CD4-positive, alpha-beta T cell treated with Interleukin-21 for 1 hour (primary cell): ENCODE results near the gene RAB7A.

ENCODE experiments used
- DNase-seq: peaks from one replicate; pipeline ENCODE4 v3.0.0-alpha.2; 2020

RAB7A gene

GRCh38 chr3:128726023-128727016 lies at the start of gene RAB7A:
RAB7A (plus strand) TSS chr3:128726183; CDS start chr3:128795368, 69,185 bp downstream.
- DNase-seq, result peak; percentile 96

GRCh38 chr3:128679338-128679737 lies 46.6 kb upstream of the RAB7A start:
- no peak for DNase-seq

DNA sequence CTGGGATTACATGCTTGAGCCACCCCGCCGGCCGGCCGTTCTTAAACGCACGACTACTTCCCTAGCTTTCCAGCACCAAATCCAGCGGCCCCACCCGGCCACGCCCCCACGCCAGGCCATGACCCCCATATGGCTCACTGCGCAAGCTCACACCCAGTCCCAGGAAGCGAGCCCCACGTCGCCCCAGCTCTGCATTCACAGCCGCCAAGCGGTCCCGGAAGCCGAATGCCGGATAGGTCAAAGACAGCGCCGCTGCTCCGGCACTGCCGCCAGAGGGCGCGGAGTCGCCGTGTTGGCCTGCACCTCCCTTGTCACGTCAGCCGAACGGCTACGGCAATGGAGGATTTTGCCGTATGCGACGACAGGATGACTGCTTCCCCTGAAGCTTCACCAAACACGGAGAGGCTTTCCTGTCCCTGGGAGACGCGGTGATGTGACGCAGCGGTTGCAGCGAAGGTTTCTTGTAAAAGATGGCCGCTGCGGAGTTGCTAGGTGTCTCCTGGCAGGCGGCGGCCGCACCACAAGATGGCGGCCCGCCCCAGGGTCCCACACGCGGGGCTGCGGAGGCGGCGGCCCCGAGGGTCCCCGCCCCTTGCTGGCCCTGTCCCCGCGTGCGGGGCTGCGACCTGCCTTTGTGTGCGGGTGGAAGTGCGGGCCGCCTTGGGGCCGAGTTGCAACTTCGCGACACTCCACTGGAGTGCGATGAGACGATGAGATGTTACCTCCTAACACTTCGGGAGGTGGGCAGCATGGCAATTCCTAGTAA lies 45.2 kb upstream of the RAB7A start:
- peak; percentile 97 for DNase-seq

- DNase-seq, result no peak
These were observed 44.6 kb upstream of the RAB7A start for GRCh38 chr3:128681369-128681829.

DNA sequence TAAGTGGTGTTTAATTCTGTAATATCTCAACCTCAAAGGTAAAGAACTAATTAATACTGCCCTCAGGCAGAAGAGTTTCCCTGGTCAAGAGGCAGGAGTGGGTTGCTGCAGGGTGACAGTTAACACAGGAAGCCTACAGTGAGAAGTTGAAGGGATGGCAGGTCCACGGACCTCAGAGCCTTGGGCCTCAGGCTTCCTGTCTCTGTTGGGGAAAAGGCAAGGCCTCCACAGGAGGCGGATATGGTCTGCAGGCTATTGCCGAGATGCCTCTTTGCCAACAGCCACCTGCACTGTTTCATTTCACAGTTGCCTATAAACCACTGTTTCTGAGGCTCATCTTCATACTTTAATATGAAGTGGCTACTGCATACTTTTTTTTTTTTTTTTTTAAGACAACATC lies 42.0 kb upstream of the RAB7A start:
- peak; percentile 16 for DNase-seq

DNA sequence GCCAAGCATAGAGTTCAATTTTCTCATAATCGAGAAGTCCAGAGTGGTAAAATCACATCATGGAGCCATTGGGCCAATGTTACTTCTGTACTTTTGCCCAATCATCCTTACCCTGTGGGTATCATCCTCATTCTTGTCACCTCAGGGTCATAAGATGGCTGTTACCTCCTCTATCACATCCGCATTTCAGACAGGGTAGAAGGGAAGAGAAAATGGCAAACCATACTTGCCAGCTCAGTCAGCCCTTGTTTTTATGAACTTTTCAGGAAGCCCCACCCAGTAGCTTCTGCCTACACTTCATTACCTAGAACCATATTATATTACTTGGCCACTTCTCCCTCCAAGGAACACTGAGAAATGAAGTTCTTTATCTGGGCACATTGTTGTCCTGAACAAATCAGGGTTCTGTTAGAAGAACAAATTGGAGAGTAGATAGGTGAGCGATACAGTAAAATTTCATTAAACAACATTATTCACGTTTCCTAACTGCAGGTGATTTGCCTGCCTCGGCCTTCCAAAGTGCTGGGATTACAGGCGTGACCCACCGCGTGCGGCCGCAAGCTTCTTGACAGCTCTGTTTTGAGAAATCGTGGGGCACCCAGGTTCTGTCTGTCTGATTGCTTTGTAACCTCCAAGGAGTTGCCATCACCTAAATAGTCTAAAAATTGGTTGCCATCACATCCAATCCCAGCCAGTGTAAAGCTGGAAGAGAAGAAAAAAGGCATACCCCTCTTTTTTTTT lies 40.8 kb upstream of the RAB7A start:
- DNase-seq, result no peak

DNA sequence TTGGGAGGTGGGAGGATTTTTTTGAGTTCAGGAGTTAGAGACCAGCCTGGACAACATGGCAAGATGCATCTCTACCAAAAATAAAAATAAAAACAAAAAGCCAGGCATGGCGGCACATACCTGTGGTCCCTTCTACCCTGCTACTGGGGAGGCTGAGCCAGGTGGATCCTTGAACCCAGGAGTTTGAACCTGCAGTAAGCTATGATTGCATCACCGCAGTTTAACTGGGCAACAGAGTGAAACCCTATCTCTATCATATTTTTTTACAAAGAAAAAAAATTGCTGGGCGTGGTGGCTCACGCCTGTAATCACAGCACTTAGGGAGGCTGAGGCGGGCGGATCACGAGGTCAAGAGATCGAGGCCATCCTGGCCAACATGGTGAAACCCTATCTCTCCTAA lies 39.5 kb upstream of the RAB7A start:
- DNase-seq, result no peak

GRCh38 chr3:128689060-128689459 lies 36.9 kb upstream of the RAB7A start:
- DNase-seq, result no peak

DNA sequence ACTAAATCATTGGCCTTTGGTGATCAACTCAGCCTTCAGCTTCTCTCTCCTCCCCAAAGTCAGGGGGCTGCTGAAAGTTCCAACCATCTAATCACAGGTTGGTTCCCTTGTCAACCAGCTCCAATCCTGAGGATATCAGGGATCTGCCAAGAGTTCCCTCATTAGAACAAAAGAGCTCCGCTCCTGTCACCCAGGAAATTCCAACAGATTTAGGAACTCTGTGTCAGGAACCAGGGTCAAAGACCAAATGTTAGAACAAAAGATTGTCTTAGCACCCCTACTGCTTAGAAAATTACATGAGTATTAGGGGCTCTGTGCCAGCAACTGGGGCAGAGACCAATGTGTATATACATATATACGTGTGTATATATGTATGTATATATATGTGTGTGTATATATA lies 32.3 kb upstream of the RAB7A start:
- DNase-seq, result no peak

- DNase-seq, result no peak
These were observed 28.6 kb upstream of the RAB7A start for GRCh38 chr3:128697341-128697740.

DNA sequence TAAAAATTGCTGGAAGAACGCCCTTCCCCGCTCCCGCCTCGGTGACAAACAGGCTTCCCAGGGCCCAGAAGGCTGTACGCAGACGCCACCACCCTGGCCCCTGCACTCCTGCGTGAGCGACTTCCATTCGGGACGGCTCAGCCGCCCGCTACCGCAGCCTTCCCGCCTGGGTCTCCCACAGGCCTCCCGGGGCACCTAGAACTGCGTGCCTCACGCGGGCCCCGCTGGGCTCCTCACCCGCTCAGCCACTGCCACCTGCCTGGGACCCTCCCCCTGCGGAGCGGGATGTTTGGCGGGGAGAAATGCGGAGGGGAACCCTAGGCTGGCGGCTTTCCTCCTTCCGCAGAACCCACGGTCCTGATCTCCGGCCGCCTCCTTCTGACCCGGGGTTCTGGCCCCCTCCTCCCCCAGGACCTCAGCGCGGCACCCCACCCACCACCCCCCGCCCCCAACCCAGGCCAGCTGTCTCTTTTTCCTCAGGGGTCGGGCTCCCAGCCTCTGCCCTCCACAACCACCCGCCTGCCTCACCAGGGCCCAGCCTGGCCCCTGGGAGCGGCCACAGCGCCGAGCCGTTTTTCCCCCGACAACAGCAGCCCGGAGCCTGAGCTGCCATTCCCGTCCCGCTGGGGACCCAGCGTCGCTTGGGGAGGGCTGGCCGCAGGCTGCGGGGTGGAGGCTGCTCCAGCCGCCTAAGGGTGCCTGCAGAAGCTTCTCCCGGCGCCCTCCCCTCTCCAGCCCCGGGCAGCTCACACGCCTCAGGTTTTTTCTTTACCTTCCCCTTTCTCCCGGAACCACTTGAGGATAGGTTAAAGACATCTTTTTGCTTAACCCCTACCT lies 27.6 kb upstream of the RAB7A start:
- no peak for DNase-seq

DNA sequence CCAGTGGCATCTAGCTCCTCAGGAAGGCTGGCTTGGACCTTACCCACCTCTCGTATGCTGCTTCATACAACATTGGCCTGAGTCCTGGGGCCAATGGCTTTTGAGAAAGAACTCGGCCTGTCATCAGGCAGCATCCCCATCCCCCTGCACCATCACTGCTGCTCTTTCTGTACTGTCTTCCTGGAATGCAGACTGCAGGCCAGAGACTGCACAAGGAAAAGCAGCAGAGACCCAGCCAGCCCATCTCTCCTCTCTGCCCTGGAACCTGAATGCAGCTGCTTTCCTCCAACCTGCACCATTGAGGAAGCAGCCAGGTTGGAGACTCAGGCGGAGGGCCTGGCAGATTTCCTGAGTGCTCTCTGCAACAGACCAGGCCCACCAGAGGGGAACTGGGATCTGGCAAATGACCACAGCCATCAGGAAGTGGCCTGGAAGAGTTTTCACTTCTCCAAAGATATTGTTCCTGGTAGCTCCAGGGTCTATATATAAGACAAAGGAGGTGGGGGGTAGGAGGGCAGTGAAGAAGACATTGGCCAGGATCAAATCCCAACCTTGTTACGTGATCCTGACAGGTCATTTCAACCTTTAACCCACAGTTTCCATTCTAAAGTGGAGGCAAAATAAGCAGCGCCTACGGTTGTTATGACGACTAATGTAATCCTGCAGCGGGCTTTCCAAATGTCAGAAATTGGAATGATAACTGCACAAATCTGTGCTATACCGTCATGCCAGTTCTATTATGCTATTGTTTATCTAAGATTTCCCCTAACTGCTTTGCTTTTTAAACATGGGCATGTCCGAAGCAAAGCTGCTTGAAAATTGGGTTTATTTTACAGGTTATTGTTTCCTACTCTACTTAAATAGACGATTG lies 24.4 kb upstream of the RAB7A start:
- DNase-seq, result no peak

GRCh38 chr3:128702391-128702790 lies 23.6 kb upstream of the RAB7A start:
- DNase-seq, result no peak

GRCh38 chr3:128703561-128703960 lies 22.4 kb upstream of the RAB7A start:
- no peak for DNase-seq

DNA sequence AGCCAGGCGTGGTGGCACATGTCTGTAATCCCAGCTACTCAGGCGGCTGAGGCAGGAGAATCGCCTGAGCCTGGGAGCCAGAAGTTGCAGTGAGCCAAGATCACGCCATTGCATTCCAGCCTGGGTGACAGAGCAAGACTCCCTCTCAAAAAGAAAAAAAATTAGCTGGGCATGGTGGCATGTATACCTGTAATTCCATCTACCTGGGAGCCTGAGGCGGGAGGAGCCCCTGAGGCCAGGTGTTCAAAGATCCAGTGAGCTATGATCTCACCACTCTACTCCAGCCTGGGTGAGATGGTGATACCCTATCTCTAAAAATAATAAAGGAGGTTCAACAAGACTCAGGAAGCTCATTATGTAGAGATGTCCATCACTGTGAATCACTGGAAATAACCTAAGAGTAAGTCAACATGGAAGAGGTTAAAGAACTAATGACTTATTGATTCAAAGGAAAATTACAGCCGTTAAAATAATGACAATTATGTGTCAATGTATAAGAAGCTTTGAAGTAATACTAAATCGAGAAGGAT lies 19.8 kb upstream of the RAB7A start:
- DNase-seq, result no peak

DNA sequence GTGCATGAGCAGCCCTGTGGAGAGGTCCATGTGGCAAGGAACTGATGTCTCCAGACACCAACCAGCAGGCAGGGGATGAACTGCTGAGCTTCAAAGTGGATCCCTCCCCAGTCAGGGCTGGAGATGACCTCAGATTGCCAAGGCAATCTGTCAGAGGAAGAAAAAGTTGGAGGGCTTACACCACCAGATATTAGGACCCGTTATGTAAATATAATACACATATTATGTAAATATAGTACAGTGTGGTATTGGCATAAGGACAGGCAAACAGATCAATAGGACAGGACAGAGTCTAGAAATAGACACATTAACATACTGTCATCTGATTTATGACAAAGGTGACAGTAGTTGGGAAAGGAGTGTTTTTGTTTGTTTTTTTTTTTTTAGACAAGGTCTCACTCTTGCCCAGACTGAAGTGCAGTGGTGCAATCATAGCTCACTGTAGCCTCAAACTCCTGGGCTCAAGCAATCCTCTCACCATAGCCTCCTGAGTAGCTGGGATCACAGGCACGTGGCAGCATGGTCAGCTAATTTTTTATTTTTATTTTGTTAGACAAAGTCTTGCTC lies 18.0 kb upstream of the RAB7A start:
- DNase-seq, result no peak

GRCh38 chr3:128709038-128709437 lies 16.9 kb upstream of the RAB7A start:
- no peak for DNase-seq

DNA sequence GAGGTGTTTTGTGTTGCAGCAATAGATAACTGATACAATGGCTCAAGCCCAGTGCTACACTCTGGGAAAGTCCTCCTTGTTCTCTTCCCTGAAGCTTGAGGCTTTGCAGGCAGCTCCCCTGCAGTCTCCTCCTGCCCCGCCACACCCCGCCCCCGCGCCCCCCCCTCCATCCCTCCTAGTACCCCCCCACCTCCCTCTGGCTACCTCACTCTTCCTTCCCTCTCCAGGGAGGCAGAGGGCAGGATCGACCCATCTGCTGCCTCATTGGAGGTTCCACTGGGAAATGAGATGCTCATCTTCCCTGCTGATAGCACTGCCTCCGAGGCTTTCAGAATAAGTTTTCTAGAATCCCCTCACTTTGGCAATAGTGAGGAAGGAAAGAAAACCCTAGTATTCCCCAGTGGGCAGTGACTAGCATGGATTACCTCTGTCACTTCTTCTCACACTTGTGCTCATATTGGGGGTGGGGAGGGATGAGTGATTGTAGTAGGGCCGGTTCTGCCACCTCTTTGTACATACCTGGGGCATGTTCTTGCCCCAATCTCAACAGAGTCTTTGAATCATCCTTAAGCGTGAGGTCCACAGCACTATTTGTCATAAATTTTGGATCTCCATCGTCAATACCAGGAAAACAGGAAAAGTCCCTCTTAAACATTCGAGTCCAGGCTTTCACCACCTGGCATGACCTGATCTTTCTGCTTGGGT lies 16.3 kb upstream of the RAB7A start:
- no peak for DNase-seq

GRCh38 chr3:128710816-128711433 lies 15.1 kb upstream of the RAB7A start:
- DNase-seq, result no peak
